Right ventricle myocardium inferior (tissue), 1 donor: ENCODE data around the gene ARHGEF4. TPM values are rescaled to one million over a fixed set of nuclear protein-coding genes. Genes with fewer than 3 reads are reported as not detected.
A peak's percentile ranks its signal among the peaks of the same experiment; 100 is the strongest.

Experiments
- ATAC-seq: fragments of 200-7000 bp; cut with Tn5 transposase; one replicate; pipeline ENCODE4 v1.9.1; 2020; ENCODE audit warnings: mild to moderate bottlenecking, moderate library complexity
- DNase-seq: peaks from one replicate; pipeline ENCODE4 v3.0.0; 2021; ENCODE audit errors: missing footprints
- intact Hi-C: fragments of 100-400 bp; cut with DNase I; formaldehyde crosslinking; loops from one replicate; pipeline ENCODE4 v1.11.0; 2022
- total RNA-seq: library from RNA; stranded (reverse); fragmentation: NEBNext Ultra II Directional; extraction: Animal tissue kit (Norgen Biotek cat#: 25700); gene quantifications from one replicate; pipeline ENCODE4 v1.2.1, GENCODE V29; 2021
- donor health status: DM: no; HTN: yes; CAD: no; lungs with severe emphysema.

ARHGEF4 gene
- total RNA-seq, 1 donor from 2014 or later = 4.1 TPM

DNA sequence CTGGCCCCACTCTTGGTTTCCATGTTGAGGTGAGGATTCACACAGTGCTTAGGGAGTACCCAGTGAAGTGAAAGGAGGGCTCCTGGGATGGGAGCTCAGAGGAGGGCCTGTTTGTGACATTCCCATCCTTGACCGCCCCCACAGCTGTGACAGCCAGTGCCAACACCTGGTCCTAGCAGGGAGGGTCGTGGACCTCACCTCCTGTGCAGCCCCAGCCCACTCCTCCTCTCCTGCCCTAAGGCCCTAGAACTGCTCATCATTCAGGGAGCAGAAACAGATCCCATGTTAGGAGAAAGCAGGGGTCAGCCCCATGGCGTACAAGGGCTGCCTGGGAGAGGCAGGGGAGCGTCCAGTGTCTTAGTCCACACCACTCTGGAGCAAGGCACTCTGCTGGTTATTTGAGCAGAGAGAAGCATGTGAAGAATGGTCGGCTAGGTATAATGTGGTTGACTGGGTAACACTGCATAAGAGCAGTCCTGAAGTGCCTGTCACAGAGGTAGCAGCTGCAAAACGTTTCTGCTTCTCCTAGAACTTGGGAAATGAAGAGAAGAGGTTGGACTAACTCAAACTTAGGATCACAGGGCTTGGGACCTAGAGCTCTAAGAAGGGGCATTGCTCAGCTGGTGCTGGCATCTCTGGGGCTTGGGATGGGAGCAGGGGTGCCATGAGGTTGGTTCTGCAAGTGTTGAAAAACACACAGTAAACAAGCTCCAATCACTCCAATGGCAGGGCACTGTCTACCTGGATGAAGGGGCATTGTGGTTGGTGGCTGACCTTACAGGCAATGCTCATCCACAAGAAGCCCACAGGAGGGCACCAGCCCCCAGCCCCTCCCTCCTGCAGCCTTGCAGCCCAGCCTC lies 200.9 kb downstream of the ARHGEF4 start:
- DNase-seq (no peak), ATAC-seq (no peak)
- intact Hi-C loops = no loop called here

DNA sequence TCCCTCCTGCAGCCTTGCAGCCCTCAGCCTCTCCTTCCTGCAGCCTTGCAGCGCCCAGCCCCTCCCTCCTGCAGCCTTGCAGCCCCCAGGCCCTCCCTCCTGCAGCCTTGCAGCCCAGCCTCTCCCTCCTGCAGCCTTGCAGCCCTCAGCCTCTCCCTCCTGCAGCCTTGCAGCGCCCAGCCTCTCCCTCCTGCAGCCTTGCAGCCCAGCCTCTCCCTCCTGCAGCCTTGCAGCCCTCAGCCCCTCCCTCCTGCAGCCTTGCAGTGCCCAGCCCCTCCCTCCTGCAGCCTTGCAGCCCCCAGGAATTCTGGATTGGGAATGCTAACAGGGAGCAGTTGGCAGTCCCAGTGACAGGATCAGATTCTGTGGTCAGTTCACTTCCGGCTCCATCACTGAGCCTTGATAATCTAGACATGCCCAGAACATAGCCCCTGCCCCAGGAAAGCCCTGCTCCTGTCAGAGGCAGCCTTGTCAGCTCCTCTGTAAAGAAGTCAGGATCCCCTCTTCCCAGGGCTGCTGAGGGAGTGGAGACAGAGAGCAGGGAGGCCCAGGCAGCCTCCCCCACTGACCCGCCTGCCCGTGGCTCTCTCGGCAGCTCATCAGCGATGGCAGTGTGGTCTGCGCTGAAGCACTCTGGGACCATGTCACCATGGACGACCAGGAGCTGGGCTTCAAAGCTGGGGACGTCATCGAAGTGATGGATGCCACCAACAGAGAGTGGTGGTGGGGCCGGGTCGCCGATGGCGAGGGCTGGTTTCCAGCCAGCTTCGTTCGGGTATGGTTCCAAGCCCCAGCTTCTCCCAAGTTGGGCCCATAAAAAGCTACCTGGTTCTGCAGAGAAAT lies 201.8 kb downstream of the ARHGEF4 start:
- ATAC-seq (no peak), DNase-seq (no peak)
- intact Hi-C loops = no loop called here

GRCh38 chr2:131039101-131039440 lies 202.4 kb downstream of the ARHGEF4 start:
- intact Hi-C loops = no loop called here
- DNase-seq (no peak), ATAC-seq (no peak)

GRCh38 chr2:131039535-131039907 lies 202.8 kb downstream of the ARHGEF4 start:
- DNase-seq (no peak), ATAC-seq (peak; percentile 5)
- intact Hi-C loops = no loop called here

DNA sequence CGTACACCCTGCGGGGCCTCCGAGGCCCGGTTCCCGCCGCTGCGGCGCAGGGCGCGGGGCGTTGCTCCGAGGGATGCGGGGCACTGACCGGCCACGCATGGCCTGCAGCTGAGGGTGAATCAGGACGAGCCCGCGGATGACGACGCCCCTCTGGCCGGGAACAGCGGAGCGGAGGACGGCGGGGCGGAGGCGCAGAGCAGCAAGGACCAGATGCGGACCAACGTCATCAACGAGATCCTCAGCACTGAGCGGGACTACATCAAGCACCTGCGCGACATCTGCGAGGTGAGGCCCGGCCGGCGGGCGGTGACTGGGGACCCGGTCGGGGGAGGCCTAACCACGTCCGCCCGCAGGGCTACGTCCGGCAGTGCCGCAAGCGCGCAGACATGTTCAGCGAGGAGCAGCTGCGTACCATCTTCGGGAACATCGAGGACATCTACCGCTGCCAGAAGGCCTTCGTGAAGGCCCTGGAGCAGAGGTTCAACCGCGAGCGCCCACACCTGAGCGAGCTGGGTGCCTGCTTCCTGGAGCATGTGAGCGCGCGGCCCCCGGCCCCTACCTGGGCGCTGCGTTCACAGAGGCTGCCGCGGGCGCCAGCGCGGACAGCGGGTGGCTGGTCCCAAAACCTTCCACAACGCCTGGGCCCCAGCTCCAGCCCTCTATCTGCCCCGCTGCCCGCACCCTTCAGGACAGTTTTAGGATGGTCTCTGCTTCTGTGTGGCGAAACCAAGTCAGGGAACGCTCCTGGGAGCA lies 203.4 kb downstream of the ARHGEF4 start:
- ATAC-seq = no peak

GRCh38 chr2:131040661-131041401 lies 204.1 kb downstream of the ARHGEF4 start:
- ATAC-seq (no peak), DNase-seq (no peak)
- intact Hi-C loops = no loop called here

More for the DNA sequence above, 203.4 kb downstream of the ARHGEF4 start:
- intact Hi-C loops = no loop called here
- no peak for DNase-seq

GRCh38 chr2:131041402-131042147 lies 204.9 kb downstream of the ARHGEF4 start:
- intact Hi-C loops = no loop called here
- DNase-seq (no peak), ATAC-seq (no peak)

- DNase-seq = no peak
- ATAC-seq = no peak
- intact Hi-C loops = no loop called here
These were observed 205.5 kb downstream of the ARHGEF4 start for GRCh38 chr2:131042148-131042775.

- intact Hi-C loops = no loop called here
- ATAC-seq (no peak), DNase-seq (no peak)
These were observed 206.7 kb downstream of the ARHGEF4 start for GRCh38 chr2:131043199-131044074.

DNA sequence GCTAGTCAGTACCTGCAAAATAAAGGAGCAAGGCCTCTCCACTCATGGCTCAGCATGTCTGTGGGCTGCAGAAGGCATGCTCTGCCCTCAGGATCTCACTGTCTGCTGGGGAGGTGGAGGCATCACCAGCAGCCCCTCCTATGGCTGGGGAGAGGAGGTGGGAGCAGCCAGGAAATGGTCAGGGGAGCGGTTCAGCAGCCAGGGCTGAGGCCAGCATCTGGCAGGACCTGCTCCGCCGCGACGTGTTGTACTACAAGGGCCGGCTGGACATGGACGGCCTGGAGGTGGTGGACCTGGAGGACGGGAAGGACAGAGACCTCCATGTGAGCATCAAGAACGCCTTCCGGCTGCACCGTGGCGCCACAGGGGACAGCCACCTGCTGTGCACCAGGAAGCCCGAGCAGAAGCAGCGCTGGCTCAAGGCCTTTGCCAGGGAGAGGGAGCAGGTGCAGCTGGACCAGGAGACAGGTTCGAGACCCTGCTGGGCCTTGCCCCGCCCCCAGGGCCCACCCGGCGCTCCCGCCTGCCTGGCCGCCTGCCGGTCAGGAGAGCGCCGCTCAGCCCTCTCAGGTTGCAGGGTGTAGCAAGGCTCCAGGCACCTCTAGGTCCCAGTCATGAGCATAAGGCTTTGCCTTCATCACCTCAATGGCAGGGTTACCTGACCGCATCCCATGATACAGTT lies 207.5 kb downstream of the ARHGEF4 start:
- DNase-seq = no peak
- ATAC-seq = no peak
- intact Hi-C loops = no loop called here

DNA sequence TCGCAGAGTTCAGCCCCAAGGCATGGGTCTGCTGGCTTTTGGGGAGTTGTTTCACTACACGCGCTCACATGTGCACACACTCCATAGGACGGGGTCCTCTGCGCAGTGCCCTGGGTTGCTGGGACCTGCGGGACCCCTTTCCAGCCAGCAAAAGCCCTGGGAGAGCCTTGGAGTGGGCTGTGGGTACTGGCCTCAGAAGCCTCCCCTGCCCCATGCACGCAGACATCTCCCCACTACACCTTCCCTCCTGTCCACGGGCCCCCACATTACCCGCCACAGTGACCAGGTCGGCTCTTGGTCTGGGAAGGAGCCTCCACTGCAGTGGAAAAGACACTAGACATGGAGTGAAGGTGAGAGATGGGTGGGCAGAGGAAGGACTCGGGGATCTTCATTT lies 208.0 kb downstream of the ARHGEF4 start:
- no peak for ATAC-seq
- intact Hi-C loops = no loop called here
- DNase-seq = no peak

GRCh38 chr2:131045286-131046027 lies 208.7 kb downstream of the ARHGEF4 start:
- DNase-seq (no peak), ATAC-seq (no peak)
- intact Hi-C loops = no loop called here

DNA sequence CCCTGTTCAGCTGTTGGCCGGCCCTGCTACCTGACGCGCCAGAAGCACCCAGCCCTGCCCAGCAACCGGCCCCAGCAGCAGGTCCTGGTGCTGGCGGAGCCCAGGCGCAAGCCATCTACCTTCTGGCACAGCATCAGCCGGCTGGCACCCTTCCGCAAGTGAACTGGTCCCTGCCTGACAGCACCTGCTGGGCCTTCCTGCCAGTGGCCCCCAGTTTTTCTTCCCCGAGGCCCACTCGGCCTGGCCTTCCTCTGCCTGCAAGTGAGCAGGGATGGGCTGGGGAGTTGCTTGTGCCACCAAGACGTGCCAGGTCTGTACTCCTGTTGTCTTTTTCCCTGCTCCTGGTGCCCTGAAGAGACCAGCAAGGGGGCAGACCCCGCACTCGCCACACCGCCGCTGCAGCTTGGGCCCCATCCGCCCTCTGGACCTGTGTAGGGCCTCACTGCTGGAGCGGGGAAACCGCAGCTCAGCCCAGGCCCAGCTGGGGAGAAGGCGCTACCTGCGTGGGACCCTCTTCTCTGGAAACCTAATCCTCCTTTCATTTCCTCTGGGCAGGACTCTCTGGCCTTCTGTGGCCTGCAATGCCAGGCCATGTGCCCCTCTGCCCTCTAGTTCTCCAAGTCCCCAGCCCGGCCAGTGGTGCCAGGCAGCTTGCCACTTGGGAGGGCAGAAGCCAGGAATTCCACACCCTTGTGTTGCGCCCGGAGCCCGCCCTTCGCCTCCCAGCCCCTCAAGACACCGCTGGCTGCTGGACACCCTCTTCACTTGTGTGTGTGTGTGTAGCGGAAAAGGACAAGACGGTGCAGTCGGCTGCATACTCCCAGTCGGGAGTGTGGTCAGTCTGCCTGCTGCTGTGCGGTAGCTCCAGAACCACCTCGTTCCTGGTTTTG lies 209.6 kb downstream of the ARHGEF4 start:
- intact Hi-C loops = no loop called here
- ATAC-seq (peak; percentile 27), DNase-seq (no peak)

GRCh38 chr2:131046918-131047652 lies 210.4 kb downstream of the ARHGEF4 start:
- DNase-seq (no peak), ATAC-seq (peak; percentile 50)
- intact Hi-C loops = no loop called here
